Measurements from ENCODE around the gene ASCL2.

DNA sequence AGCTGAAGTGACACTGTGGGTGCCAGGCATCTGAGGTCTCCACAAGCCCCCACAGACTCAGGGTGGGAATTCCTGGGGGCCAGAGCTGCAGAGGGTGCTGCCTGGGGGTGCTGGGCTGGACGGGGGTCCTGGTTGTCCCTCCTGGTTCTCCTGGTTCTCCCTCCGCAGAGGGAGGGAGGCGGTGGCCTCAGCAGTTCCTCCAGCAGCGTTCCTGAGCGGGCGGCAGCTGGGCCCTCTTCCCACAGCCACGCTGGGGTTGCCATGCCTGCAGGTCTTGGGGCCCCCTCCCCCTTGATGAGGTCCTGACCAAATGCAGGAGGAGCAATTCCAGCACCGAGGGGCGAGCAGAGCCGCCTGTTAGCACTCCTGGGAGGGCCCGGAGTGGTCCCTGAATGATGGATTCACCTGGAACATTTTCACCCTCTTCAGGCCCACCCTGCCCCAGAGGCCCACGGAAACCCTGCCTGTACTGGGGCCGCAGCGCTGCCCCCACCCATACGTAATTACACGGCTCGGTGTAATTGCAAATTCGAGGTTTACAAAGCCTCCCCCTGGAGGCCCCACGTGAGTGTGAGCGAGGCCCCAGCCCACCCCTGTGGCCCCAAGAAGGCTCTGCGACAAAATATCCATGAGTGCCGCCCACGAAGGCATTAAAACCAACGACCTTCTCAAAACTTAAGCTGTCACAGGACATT lies 30.7 kb upstream of the ASCL2 start:
- TF ChIP-seq, protein P1, sequence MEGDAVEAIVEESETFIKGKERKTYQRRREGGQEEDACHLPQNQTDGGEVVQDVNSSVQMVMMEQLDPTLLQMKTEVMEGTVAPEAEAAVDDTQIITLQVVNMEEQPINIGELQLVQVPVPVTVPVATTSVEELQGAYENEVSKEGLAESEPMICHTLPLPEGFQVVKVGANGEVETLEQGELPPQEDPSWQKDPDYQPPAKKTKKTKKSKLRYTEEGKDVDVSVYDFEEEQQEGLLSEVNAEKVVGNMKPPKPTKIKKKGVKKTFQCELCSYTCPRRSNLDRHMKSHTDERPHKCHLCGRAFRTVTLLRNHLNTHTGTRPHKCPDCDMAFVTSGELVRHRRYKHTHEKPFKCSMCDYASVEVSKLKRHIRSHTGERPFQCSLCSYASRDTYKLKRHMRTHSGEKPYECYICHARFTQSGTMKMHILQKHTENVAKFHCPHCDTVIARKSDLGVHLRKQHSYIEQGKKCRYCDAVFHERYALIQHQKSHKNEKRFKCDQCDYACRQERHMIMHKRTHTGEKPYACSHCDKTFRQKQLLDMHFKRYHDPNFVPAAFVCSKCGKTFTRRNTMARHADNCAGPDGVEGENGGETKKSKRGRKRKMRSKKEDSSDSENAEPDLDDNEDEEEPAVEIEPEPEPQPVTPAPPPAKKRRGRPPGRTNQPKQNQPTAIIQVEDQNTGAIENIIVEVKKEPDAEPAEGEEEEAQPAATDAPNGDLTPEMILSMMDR (conservative IDR thresholded peaks at IDR 0.05 in 1 of 2, IDR thresholded peaks at IDR 0.05 in 1 of 2; ENCODE audit: extremely low read depth in 1 of 2, insufficient read depth in 1 of 2, low read depth in 1 of 2, low read length in 2 of 2) = no peak
- TF ChIP-seq EZH2 (IDR thresholded peaks at IDR 0.05; ENCODE audit: borderline replicate concordance, low read length) = no peak

All from mammary epithelial cell (primary cell).